AML-193 (cell line): ENCODE data around the gene SUN5.
"Not testable (repeated sequence)": the region's sequence is repeated elsewhere in the genome, so short reads cannot be mapped to it uniquely, and the experiment has no call there.

ENCODE experiments used
- DNase-seq, 2 experiments: peaks; one replicate each; lab custom pipeline; 2025; lab: John Stamatoyannopoulos, UW

Gene SUN5, protein sequence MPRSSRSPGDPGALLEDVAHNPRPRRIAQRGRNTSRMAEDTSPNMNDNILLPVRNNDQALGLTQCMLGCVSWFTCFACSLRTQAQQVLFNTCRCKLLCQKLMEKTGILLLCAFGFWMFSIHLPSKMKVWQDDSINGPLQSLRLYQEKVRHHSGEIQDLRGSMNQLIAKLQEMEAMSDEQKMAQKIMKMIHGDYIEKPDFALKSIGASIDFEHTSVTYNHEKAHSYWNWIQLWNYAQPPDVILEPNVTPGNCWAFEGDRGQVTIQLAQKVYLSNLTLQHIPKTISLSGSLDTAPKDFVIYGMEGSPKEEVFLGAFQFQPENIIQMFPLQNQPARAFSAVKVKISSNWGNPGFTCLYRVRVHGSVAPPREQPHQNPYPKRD

DNA sequence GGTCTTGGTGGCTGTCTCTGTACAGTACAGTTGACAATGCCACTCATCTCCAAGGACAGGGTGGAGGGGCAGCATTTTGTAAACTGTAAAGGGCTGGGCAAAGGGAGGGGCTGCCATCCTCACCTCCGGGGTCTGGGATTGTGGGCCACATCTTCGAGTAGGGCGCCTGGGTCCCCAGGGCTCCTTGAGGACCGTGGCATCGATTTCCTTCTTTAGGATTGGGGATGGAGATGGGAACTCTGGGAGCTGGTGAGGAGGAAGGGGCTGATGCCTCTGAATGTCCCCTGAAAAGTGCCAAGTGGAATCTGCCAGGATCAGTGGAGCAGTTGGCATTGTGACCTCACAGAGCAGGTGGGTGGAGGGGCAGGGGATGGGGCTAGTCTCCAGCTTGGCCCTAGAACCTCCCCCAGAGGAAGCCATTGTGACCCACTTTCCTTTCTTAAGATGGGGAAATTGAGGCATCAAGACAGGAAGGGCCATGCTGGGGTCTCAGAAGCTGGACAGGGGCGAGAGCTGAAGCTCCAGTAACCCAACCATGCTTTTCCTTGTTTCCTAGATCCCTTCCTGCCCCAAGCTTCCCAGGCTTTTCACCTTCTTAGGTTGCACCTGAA lies at the start of gene SUN5:
SUN5 (minus strand) TSS at position 293 of the 611 bp plus-strand sequence; CDS start at position 200, 93 bp downstream.
- no peak for DNase-seq

DNA sequence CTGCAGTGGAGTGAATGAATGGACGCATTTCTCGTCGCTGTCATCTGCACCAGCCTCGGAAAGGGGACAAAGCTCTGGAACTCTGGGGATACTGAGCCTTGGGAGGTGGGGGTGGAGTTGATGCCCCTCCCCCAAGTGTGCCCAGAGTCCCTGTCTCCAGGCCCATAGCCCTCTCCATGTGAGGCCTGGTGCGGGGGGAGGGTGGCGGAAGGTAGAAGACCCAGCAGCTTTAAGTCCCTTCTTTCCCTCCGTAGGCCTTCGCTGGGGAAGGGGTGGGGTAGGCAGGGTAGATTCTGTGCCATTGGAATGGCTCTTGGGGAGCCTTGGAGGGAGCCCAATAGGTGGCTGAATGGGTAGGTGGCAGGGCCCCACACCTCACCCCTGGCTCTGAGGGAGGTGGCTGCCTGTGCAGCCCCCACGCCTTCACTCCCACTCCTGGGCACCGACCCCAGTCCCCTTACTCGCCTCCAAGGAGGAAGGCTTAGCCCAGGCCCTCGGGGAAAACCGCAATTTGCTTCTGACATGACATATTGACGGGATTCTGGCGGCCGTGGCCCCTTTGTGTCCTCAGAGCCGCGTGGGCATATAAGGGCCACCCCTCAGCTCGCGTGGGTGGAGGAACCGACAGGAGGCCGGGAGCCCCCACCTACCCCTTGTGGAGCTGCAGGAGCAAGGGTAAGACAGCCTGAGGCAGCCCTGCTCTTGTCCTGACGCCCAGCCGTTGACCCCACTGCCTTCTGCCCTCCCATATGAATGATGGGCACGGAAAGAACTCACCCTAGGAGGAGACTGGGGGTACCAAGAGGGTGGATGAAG lies 49.3 kb upstream of the SUN5 start, which contains the start of gene BPIFB3:
BPIFB3 (plus strand) TSS at position 613 of the 816 bp plus-strand sequence. CDS start 1,533 bp downstream, outside the sequence.
- no peak for DNase-seq

DNA sequence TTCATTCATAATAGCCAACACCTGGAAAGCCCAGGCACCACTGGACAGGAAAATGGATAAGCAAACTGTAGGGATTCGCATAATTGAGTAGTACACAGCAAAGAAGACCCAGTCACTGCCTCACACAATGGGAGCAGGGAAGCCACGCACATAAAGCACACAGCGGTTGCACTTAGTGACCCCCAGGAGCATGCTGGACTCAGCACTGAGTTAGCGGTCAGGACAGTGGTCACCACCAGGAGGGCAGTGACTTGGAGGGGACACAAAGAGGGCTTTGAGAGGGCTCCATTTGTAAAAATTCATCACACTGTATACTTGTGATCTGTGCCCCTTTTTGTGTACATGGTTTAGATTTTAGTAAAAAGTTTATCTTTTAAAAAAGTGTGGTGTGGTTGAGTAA lies 47.1 kb upstream of the SUN5 start:
- no peak for DNase-seq

DNA sequence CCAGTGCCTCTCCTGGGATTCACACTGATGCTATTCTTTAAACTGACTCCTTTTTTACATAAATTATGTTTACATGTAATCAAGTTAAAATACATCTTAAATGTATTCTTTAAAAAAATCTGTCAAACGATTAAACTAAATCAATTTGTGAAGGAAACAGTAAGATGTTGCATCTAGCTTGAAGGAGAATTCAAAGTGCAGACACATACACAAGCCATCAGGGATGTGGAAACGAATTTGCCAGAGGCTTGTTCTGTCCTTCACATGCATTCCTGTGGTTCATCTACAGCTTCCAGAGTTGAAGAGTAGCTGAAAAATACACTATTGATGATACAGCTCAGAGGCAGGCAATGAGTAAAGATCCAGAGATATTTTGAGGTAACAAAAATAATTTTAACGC lies 42.2 kb upstream of the SUN5 start:
- no peak for DNase-seq

DNA sequence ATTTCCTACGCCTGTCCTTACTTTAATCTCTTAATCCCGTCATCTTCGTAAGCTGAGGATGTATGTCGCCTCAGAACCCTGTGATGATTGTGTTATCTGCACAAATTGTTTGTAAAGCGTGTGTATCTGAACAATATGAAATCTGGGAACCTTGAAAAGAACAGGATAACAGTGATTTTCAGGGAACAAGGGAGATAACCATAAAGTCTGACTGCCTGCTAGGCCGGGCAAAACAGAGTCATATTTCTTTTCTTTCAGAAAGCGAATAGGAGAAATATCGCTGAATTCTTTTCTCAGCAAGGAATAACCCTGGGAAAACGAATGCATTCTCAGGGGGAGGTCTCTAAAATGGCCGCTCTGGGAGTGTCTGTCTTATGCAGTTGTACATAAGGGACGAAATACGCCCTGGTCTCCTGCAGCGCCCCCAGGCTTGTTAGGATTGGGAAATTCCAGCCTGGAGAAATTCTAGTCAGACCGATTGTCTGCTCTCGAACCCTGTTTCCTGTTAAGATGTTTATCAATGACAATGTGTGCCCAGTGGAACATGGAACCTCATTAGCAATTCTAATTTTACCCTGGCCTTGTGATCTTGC lies 41.0 kb upstream of the SUN5 start:
- DNase-seq: not testable (repeated sequence)

DNA sequence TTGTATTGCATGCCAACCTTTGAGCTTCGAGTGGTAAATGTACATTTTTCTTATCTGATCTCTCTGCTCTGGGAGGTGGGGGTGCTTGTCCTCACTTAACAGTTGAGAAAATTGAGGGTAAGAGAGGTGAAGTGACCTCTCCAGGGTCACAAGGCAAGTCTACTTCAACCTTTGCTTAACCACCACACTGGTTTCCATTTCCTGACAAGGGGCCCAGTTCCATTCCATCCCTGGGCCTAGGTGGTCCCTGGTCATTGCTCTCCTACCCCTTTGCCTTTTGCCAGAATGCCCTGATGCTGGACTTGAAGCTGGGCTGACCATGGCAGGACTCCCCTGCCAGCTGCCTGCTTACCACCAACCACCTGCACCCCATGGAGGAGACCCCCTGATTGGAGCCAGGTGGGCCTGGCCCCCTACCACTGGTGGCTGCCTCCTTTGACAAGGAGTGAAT lies 39.5 kb upstream of the SUN5 start:
- no peak for DNase-seq

DNA sequence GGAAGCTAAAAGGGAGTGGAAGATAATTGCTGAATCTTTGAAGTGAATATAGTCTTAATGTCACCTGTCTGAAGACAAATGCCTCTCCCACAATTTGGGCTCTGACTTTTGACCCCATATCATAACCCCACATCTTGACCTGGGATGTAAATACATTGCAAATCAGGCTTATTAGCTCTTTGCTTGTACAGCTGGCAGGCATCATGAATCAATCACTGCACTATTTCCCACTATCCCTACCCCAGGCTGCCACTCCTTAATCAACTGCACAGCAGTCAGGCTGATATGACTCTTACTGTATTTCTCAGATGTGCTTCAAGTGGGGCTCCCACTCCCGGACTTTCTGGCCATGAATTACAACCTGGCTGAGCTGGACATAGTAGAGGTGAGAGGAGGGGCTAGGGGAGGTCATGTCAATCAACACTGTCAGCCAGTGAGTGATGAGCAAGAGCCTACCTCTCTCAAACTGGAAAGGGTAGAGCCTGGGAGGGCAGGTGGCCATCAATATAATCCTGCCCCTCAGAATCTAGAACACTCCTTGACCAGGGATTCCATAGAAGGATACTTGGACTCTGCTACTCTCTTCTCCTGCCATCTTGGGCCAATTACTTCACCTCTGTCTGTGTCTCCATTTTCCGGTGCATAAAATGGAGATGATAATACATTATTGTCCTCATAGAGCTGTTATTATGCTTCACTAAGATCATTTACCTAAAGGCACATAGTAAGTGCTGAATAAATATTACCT lies 38.9 kb upstream of the SUN5 start:
- DNase-seq: no peak

DNA sequence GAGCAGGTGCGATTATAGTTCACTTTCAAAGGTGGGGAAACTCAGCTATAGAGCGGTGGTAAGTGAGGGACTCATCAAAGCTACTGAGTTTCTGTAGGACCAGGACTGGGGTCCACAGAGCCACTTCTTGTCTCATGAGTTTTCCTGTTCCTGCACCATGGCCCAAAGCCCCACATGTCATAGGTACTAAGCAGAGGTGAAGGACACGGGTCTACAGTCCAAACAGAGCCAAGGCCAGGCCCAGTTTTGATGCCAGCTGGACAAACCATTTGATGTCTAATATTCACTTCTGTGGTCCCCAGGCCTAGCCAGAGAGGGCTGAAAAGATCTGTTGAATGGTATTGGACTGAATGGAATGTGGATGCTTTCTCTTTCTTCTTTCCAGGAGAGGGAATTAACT lies 38.2 kb upstream of the SUN5 start:
- no peak for DNase-seq

DNA sequence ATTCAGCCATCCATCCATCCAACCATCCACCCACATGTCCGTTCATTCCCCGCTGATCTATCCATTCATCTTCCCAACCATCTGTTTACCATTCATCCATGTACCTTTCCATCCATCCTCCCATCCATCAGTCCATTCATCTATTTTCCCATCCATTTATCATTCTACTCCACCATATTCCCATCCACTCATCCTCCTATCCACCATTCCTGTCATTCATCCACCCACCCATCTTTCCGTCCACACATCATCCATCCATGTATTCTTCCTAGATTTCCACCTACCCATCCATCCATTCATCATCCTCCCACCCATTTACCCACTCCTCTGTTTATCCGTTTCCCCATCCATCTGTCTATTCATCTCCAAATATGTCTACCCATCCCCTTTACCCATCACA lies 34.0 kb upstream of the SUN5 start:
- no peak for DNase-seq

DNA sequence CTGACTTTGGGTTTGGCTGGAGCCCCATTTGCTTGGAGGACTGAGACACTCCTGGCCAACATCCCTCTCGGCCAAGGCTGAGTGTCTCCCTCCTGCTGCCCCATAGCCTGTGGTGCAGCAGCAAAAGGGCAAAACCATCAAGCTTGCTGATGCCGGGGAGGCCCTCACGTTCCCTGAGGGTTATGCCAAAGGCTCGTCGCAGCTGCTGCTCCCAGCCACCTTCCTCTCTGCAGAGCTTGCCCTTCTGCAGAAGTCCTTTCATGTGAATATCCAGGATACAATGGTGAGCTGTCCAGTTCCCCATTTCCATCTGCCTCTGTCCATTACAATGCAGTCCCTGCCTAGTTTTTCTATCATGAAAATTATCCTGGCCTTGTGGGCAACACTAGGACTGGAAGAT lies 33.2 kb upstream of the SUN5 start:
- DNase-seq: no peak

DNA sequence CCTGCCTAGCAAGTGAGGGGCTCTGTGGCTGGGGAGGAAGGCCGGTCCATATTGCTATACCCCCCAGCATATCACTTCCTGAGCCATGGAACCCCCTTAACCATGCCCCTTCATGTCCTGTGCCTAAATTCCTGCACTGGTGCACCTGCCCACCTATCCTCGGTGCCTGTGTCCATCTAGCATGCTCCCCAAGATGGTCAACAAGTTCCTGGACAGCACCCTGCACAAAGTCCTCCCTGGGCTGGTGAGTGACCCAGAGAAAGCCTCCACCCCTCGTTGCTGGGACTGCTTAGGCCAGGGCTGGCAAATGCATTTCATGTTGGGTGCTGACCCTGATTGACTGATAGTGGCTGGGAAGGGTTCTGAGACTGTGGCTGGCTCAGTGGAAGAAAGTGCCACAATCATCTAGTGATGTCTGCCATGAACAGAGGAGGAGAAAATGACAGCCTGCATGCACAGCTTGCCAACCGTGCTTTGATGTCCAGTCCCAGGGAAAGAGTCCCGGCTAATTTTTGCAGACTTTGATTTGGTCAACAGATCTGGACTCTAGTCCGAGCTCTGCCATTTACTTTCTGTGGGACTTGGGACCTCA lies 30.8 kb upstream of the SUN5 start:
- no peak for DNase-seq

DNA sequence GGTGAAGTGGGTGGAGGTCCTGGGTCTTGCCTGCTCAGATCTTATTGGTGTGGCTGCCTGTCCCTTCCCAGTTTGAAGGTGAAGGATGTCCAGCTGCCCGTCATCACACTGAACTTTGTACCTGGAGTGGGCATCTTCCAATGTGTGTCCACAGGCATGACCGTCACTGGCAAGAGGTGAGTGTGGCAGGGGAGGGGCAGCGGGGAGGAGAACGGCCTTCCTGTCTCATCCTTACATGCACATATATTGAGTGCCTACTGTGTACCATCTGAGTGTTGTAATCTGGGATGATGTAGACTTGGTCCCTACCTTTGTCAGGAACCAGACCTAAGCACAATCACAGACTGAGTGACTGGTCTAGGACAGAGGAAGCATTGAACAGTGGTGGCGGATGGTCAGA lies 29.9 kb upstream of the SUN5 start:
- DNase-seq: no peak

DNA sequence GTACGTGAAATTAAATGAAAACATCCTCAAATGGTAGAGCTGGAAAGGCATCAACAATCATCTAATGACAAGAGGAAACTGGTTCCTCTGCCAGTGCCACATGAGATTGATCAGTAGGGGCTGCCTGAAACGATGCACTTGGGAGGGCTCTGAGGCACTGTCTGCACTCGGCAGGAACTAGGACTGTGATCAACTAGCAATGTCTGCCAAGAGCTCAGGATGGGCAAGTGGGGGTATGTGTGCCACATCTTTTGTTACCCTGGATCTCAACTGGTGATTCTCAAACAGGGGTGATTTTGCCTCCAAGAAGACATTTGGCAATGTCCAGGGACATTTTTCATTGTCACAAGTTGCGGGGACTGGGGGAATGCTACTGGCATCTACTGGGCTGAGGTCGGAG lies 29.1 kb upstream of the SUN5 start:
- no peak for DNase-seq

DNA sequence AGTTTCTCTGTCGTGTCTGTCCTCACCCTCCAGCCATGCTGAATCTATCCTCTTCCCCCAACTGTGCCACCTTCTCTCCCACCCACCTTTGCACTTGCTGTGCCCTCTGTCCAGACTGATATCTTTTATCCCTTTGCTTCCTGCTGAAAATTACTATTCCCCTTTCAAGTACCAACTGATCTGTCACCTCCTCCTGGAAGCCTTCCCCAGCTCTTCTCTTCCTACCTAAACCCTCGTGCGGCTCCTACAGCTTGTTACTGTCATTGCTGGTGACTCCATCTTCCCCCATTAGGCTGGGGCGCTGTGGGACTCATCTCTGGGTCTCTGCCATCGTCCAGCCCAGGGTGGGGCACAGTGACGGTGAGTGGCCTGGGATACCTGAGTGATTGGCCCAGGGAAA lies 28.3 kb upstream of the SUN5 start:
- no peak for DNase-seq

DNA sequence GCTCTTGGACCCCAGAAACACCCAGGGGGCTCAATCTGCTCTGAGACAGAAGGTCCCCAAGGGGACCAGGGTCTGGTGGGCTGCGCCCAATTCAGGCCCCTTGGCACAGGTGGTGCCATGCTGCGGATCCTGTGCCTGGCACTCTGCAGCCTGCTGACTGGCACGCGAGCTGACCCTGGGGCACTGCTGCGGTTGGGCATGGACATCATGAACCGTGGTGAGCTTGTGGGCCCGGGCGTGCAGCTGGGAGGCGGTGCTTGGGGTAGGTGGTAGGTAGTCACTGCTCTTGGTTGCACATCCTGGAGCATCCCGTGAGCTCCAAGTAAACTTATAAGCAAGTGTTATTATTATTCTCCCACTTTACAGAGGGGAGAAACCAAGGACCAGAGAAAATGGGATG lies 27.3 kb upstream of the SUN5 start, which contains the start of gene BPIFB6:
BPIFB6 (plus strand) TSS at position 118 of the 400 bp plus-strand sequence; CDS start at position 118, 0 bp downstream.
- no peak for DNase-seq

DNA sequence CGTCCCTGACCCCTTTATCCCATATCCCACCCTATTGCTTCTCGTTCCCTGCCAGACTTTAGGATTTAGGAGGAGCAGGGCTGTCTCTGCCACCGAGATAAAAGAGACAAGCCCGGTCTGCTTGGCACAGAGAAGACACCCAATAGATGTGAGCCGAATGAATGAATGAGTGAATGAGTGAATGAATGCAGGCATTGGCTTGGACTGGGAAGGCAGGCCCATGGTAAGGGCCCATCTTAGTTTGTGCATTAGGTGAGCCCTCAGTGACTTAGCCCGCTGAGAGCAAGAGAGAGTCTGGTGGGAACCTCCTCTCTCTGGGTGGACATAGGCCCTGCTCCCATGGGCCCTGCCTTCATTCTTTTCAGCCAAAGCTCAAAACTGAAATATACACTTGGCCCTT lies 26.3 kb upstream of the SUN5 start:
- DNase-seq: no peak

DNA sequence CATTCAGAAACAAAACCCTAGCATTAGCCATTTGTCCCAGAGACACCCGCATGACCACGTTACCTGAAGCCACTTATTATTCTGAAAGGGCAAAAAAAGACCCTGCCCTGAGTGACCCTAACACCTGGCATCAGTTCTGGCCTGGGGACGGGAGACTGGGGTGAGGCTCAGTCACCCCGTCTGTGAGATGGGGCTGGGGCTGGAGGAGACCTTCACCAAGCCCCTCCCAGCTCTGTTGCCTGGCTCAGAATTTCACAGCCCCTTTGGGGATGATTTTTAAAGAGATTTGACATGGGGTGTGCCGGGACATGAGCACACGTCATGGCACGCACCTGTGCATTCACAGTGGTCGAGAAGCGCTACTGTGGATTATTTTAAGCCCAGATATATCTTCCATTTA lies 25.8 kb upstream of the SUN5 start:
- DNase-seq: no peak

DNA sequence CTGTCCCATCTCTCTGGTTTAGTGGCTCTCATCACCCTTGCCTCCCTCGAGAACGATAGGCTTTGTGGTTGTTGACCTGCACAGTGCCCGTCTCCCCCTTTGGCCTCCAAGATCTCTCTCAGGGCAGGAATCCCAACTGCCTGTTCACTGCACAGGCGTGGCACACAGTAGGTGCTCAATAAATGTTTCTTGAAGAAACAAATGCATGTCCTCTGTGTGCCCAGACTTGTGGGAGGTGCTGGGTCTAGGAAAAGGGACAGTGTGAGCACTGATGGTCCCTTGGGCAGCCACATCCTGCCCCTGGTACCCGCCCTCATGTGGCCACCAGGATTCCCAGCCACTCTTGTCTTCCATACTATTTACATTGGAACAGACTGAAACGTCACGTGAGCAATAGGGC lies 24.6 kb upstream of the SUN5 start:
- DNase-seq: no peak

DNA sequence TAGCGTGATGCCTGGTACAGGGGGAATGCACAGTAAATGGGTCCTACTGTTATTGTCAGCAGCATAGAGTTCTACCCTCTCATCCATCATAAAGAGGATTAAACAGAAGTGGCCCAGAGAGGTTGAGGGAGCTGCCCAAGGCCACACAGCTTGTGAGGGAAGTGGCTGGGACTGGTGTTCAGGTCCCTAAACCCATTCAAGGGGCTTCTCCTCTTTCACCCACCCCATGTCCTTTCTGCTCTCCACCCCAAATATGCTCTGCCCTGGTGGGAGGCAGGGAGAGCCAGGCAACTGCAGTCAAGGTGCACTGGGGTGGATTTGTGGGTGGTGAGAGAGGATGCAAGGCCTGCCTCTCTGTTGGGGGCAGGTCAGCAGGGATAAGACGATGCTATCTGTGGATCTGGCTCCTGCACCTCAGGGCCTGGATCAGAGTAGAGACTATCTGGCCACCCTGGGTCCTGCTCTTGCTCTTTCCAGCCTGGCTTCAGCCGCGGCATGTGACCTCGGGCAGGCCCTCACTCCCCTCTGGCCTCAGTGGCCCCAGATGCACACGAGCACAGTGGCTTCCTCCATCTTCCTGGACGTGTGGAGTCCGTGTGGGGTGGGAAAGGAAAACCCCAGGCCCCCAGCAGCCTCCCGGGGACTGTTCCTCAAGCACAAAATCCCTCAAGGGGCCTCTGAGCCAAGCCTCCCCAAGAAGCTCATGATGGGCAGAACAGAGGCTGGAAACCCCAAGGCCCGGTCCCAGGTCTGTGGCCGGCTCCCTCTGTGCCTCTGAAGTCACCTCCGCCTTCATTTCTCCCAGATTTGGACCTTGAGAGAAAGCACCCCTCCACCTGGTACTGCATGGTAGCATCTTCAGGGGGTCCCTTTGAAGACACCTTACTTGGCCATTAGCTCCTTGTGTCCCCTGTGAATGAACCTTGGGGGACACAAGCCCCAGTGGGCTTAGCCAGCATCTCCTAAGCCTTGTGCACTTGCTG lies 23.8 kb upstream of the SUN5 start:
- DNase-seq: no peak
